Kasumi-1 (cell line): ENCODE data around the gene PIKFYVE.
"Not testable (repeated sequence)": the region's sequence is repeated elsewhere in the genome, so short reads cannot be mapped to it uniquely, and the experiment has no call there.

Source experiments
- DNase-seq, 2 experiments: peaks; one replicate each; lab custom pipeline; 2025; lab: John Stamatoyannopoulos, UW

Gene PIKFYVE

GRCh38 chr2:208363485-208363884 lies 97.4 kb downstream of the PIKFYVE start:
- peak in 1 of 2 experiments; percentile 5 for DNase-seq

- DNase-seq, result no peak
Measured at GRCh38 chr2:208366215-208367127, 100.4 kb downstream of the PIKFYVE start.

GRCh38 chr2:208369091-208369490 lies 103.0 kb downstream of the PIKFYVE start:
- DNase-seq, result no peak

GRCh38 chr2:208370881-208371633 lies 105.0 kb downstream of the PIKFYVE start:
- no peak for DNase-seq

DNA sequence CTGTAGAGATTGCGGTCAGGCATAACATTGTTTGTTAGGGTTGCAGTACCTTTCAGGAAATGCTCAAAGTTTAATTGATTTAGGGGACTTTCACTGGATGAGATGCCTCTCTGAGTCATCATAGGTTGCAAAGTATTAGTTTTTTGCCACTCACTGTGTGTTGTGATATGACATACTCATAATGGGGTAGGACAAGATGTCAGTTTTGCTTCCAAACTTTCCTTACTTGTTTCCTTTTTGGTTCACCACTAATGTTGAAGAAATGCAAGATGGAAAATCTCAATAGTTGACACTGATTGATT lies 105.5 kb downstream of the PIKFYVE start:
- DNase-seq, result no peak

DNA sequence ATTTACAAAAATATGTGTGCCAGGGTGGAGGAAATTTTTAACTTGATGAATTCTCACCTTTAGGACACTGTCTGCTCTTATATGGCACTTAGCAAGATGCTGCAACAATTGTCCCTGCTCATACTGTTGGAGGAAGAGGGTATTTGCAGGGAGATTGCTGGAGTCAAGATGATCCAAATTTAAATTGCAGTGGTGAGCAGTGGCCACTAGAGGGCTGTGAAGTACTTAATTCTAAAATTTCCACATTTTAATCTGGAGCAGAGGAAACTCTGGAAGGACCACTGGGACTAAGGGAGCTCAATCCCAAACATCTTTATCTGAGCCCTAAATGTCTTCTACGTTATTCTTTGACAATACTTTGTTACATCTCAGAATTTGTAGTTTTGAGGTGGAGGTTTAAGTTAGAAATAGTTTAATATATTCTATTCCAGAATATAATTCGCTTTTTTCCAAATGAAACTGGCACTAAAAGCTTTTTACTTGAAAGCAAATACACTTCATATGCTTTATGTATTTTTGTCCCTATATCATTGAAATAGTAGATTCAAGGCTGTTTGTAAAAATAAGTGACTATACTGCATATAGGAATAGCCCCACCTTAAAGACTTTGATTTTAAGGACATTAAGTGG lies 107.5 kb downstream of the PIKFYVE start:
- peak; percentile 34 to 44 for DNase-seq

GRCh38 chr2:208375491-208376068 lies 109.5 kb downstream of the PIKFYVE start:
- no peak for DNase-seq

DNA sequence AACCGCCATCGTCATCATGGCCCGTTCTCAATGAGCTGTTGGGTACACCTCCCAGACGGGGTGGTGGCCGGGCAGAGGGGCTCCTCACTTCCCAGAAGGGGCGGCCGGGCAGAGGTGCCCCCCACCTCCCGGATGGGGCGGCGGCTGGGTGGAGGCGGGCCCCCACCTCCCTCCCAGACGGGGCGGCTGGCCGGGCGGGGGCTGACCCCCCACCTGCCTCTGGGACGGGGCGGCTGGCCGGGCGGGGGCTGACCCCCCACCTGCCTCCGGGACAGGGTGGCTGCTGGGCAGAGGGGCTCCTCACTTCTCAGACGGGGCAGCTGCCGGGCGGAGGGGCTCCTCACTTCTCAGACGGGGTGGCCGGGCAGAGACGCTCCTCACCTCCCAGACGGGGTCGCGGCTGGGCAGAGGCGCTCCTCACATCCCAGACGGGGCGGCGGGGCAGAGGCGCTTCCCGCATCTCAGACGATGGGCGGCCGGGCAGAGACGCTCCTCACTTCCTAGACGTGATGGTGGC lies 111.3 kb downstream of the PIKFYVE start:
- DNase-seq, result not testable (repeated sequence)

DNA sequence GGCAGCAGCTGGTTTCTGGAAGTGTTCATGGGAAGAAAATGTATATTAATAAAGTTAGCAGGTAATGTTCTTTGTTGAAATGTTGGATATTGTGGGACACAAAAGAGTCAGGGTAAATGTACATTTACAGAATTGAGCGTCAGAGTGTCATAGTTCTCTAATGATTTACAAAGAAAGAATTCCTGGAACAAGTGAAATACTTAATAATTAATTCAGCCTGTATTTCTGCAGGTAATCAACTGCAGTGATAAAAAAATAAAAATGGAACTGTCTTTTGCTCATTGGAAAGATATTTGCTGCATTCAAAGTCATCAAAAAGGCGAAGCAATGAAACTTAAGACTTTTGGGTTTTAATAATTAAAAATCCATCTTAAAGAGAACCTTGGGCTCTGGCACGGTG lies 113.1 kb downstream of the PIKFYVE start:
- DNase-seq, result no peak

- DNase-seq, result no peak
Measured at GRCh38 chr2:208384637-208385036, 118.6 kb downstream of the PIKFYVE start.

GRCh38 chr2:208386541-208386940 lies 120.5 kb downstream of the PIKFYVE start:
- DNase-seq, result no peak

GRCh38 chr2:208389940-208390339 lies 123.9 kb downstream of the PIKFYVE start:
- DNase-seq, result no peak

DNA sequence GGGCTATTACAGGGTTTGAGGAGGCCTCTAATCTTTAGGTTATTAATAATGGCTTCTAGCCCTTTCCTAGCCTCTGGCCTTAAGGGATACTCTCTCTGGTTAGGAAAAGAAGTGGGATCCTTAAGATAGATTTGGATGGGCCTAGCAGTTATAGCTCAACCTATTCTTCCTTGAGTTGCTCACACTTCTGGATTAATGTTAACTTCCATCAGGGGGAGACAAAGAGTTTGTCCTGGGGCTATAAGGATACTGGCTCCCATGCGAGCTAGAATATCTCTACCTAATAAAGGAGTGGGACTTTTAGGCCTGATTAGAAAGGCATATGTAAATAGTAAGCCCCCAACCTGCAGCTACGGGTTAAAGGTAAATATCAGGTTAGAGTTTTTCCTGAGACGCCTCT lies 126.2 kb downstream of the PIKFYVE start:
- DNase-seq, result no peak

- not testable (repeated sequence) for DNase-seq
Measured at GRCh38 chr2:208396796-208397195, 130.7 kb downstream of the PIKFYVE start.

DNA sequence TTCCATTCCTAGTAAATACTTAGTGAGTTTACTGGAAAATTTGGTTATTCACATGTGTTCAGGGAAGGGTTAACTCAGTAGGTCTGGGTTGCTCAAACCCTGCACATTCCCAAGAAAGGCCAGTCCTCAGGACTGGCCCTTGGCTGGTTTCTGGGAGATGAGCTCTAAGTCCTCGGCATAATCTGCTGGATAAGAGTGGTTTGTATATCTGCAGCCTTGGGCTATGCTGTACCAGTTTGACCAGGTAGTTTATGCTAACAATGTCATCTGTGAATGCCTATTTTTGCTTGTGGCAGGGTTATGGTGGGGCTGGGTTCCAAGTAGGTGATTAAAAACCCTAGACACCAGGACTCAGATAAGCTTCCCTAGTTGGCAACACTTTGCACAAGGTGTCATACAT lies 133.1 kb downstream of the PIKFYVE start:
- no peak for DNase-seq

- no peak for DNase-seq
Measured at GRCh38 chr2:208406474-208407451, 140.7 kb downstream of the PIKFYVE start, which contains the start of gene PTH2R. PTH2R (plus strand) TSS chr2:208406792; CDS start chr2:208407044, 252 bp downstream.

GRCh38 chr2:208407667-208408066 lies 141.6 kb downstream of the PIKFYVE start:
- no peak for DNase-seq
